Measurements from ENCODE around the gene OR2F1. TPM values are rescaled to one million over a fixed set of nuclear protein-coding genes. Genes with fewer than 3 reads are reported as not detected.

OR2F1 gene
- total RNA-seq = not detected in 3 replicates
- long read RNA-seq = 0 reads

- Mint-ChIP-seq H3K27me3 (ENCODE audit: low read depth) (peaks cover 14% of the 10 kb centered on the region), H3K27ac (ENCODE audit: unreplicated experiment) (peak within 1 kb of the TSS; percentile 76), H3K9me3 (ENCODE audit: low read depth) (peaks cover 2% of the 10 kb centered on the region), H3K4me1 (ENCODE audit: low read depth) (peaks cover 28% of the 10 kb centered on the region), H3K36me3 (ENCODE audit: low read depth) (no peaks in the 10 kb centered on the region), H3K4me3 (ENCODE audit: unreplicated experiment) (no peak within 1 kb of the TSS)
- no peak for DNase-seq (ENCODE audit: low spot score)
- TF ChIP-seq CTCF (IDR thresholded peaks at IDR 0.05) = no peak
Observed at GRCh38 chr7:143954544-143954943, at the start of gene OR2F1. Gene OR2F1 (plus strand): TSS chr7:143954844. CDS start chr7:143959971, 5,127 bp downstream.

- DNase-seq (ENCODE audit: low spot score) = no peak
- H3K36me3 Mint-ChIP-seq (ENCODE audit: low read depth) = no peaks in the 10 kb centered on the region
- no peak overlapping the region for H3K27ac Mint-ChIP-seq (ENCODE audit: unreplicated experiment)
- H3K27me3 Mint-ChIP-seq (ENCODE audit: low read depth) = no peaks in the 10 kb centered on the region
- no peaks in the 10 kb centered on the region for H3K9me3 Mint-ChIP-seq (ENCODE audit: low read depth)
- TF ChIP-seq CTCF (IDR thresholded peaks at IDR 0.05) = no peak
- no peak overlapping the region for H3K4me3 Mint-ChIP-seq (ENCODE audit: unreplicated experiment)
- H3K4me1 Mint-ChIP-seq (ENCODE audit: low read depth) = peaks cover 19% of the 10 kb centered on the region
Observed at GRCh38 chr7:143905509-143905908, 49.1 kb upstream of the OR2F1 start.

- no peak overlapping the region for H3K4me3 Mint-ChIP-seq (ENCODE audit: unreplicated experiment)
Observed at GRCh38 chr7:143906151-143906550, 48.5 kb upstream of the OR2F1 start.

GRCh38 chr7:143906895-143907294 lies 47.7 kb upstream of the OR2F1 start:
- peaks cover 17% of the 10 kb centered on the region for H3K4me1 Mint-ChIP-seq (ENCODE audit: low read depth)
- DNase-seq (ENCODE audit: low spot score) = no peak
- H3K4me3 Mint-ChIP-seq (ENCODE audit: unreplicated experiment) = no peak overlapping the region

More at GRCh38 chr7:143906151-143906550, 48.5 kb upstream of the OR2F1 start:
- no peak for DNase-seq (ENCODE audit: low spot score)
- H3K27me3 Mint-ChIP-seq (ENCODE audit: low read depth) = no peaks in the 10 kb centered on the region
- no peaks in the 10 kb centered on the region for H3K9me3 Mint-ChIP-seq (ENCODE audit: low read depth)
- peaks cover 19% of the 10 kb centered on the region for H3K4me1 Mint-ChIP-seq (ENCODE audit: low read depth)
- TF ChIP-seq CTCF (IDR thresholded peaks at IDR 0.05) = no peak
- H3K36me3 Mint-ChIP-seq (ENCODE audit: low read depth) = no peaks in the 10 kb centered on the region
- H3K27ac Mint-ChIP-seq (ENCODE audit: unreplicated experiment) = no peak overlapping the region

GRCh38 chr7:143908120-143908519 lies 46.5 kb upstream of the OR2F1 start:
- no peaks in the 10 kb centered on the region for H3K36me3 Mint-ChIP-seq (ENCODE audit: low read depth)
- no peaks in the 10 kb centered on the region for H3K9me3 Mint-ChIP-seq (ENCODE audit: low read depth)
- TF ChIP-seq CTCF (IDR thresholded peaks at IDR 0.05) = no peak
- H3K27ac Mint-ChIP-seq (ENCODE audit: unreplicated experiment) = no peak overlapping the region
- H3K4me1 Mint-ChIP-seq (ENCODE audit: low read depth) = peaks cover 14% of the 10 kb centered on the region
- H3K27me3 Mint-ChIP-seq (ENCODE audit: low read depth) = no peaks in the 10 kb centered on the region
- no peak for DNase-seq (ENCODE audit: low spot score)
- H3K4me3 Mint-ChIP-seq (ENCODE audit: unreplicated experiment) = no peak overlapping the region

More at GRCh38 chr7:143906895-143907294, 47.7 kb upstream of the OR2F1 start:
- H3K9me3 Mint-ChIP-seq (ENCODE audit: low read depth) = no peaks in the 10 kb centered on the region
- H3K27me3 Mint-ChIP-seq (ENCODE audit: low read depth) = no peaks in the 10 kb centered on the region
- H3K36me3 Mint-ChIP-seq (ENCODE audit: low read depth) = no peaks in the 10 kb centered on the region
- no peak for TF ChIP-seq CTCF (IDR thresholded peaks at IDR 0.05)
- H3K27ac Mint-ChIP-seq (ENCODE audit: unreplicated experiment) = no peak overlapping the region

All from chondrocyte (in vitro differentiated cells).